PC-3 (cell line): Measurements from ENCODE around the gene ARHGEF37. TPM values are rescaled to one million over a fixed set of nuclear protein-coding genes. Genes with fewer than 3 reads are reported as not detected.

ENCODE experiments used
- ATAC-seq: fragments of 200-7000 bp; cut with Tn5 transposase; 2 replicates; pipeline ENCODE4 v1.9.1; 2020; ENCODE audit warnings: mild to moderate bottlenecking, moderate library complexity
- BruUV-seq: library from RNA; stranded (reverse); fragments of 400-500 nt; replicated peaks from 2 replicates; lab custom pipeline; 2021; lab: Mats Ljungman, UMichigan
- CTCF ChIA-PET: fragments of 300-600 bp; sonication (Branson Sonifier 250); formaldehyde crosslinking; loops from one replicate; lab custom pipeline; 2022; ENCODE audit warnings: antibody characterized with exemption; lab: Charles Lee
- POLR2A ChIA-PET: fragments of 300-600 bp; sonication (Branson Sonifier 250); formaldehyde crosslinking; loops from one replicate; lab custom pipeline; 2022; ENCODE audit warnings: antibody characterized with exemption; ENCODE audit not compliant: unreplicated experiment; lab: Charles Lee
- DNase-seq: peaks from one replicate; pipeline ENCODE4 v3.0.0-alpha.2; 2015
- H2AFZ ChIP-seq: fragments of 300-600 bp; sonication (generic); 2 replicates; pipeline ENCODE4 v1.6.0; 2016; ENCODE audit warnings: antibody characterized with exemption, low read length
- H3F3A ChIP-seq: fragments of 300-600 bp; sonication (generic); one replicate; pipeline ENCODE4 v1.6.0; 2017; ENCODE audit warnings: antibody characterized with exemption, low read length, control low read depth, mild to moderate bottlenecking; ENCODE audit not compliant: unreplicated experiment
- H3K27ac ChIP-seq: fragments of 300-600 bp; sonication (generic); 2 replicates; pipeline ENCODE4 v1.5.1; 2016; ENCODE audit warnings: mild to moderate bottlenecking, low read length
- H3K27me3 ChIP-seq: fragments of 300-600 bp; sonication (generic); 2 replicates; pipeline ENCODE4 v1.6.1; 2016; ENCODE audit warnings: low read length, mixed read lengths
- H3K36me3 ChIP-seq: fragments of 300-600 bp; sonication (generic); 2 replicates; pipeline ENCODE4 v1.6.1; 2016; ENCODE audit warnings: low read depth, mixed run types, low read length, mixed read lengths
- H3K4me1 ChIP-seq: fragments of 300-600 bp; sonication (generic); 2 replicates; pipeline ENCODE4 v1.5.1; 2016; ENCODE audit warnings: low read length; ENCODE audit not compliant: insufficient read depth
- H3K4me2 ChIP-seq: fragments of 300-600 bp; sonication (generic); 2 replicates; pipeline ENCODE4 v1.6.0; 2016; ENCODE audit warnings: low read length
- H3K4me3 ChIP-seq: fragments of 300-600 bp; sonication (generic); 2 replicates; pipeline ENCODE4 v1.5.1; 2016; ENCODE audit warnings: mild to moderate bottlenecking, low read length, mixed read lengths
- H3K79me2 ChIP-seq: fragments of 300-600 bp; sonication (generic); 2 replicates; pipeline ENCODE4 v1.6.1; 2017; ENCODE audit warnings: low read length, mixed read lengths
- H3K9ac ChIP-seq: fragments of 300-600 bp; sonication (generic); 2 replicates; pipeline ENCODE4 v1.6.0; 2016; ENCODE audit warnings: mild to moderate bottlenecking, low read length
- H3K9me2 ChIP-seq: fragments of 300-600 bp; sonication (generic); replicated peaks from 2 replicates; pipeline ENCODE4 v1.6.1; 2016; ENCODE audit warnings: mixed run types, low read length, mixed read lengths
- H3K9me3 ChIP-seq: fragments of 300-600 bp; sonication (generic); 2 replicates; pipeline ENCODE4 v1.6.1; 2016; ENCODE audit warnings: low read length, mixed read lengths
- H4K20me1 ChIP-seq: fragments of 300-600 bp; sonication (generic); 2 replicates; pipeline ENCODE4 v1.6.1; 2016; ENCODE audit warnings: low read length, mixed read lengths
- CTCF ChIP-seq: fragments of 300-600 bp; sonication (generic); conservative IDR thresholded peaks from 2 replicates; pipeline ENCODE4 v1.5.1; 2017; ENCODE audit warnings: antibody characterized with exemption, low read depth, mild to moderate bottlenecking, low read length
- EZH2 ChIP-seq: fragments of 300-600 bp; sonication (generic); IDR thresholded peaks from one replicate; pipeline ENCODE4 v1.6.1; 2017; ENCODE audit warnings: antibody characterized with exemption, mild to moderate bottlenecking, low read length; ENCODE audit not compliant: unreplicated experiment
- EZH2phosphoT487 ChIP-seq: fragments of 300-600 bp; sonication (generic); IDR thresholded peaks from 2 replicates; pipeline ENCODE4 v1.6.1; 2018; ENCODE audit warnings: mild to moderate bottlenecking, antibody characterized with exemption, low read length, borderline replicate concordance
- intact Hi-C: fragments of 100-400 bp; cut with micrococcal nuclease; formaldehyde crosslinking; loops from 2 replicates; pipeline ENCODE4 v1.9.0; 2023
- total RNA-seq: library from RNA; depleted of rRNA; stranded (reverse); fragments of >200 nt; gene quantifications from 2 replicates; pipeline ENCODE4 v1.2.3, GENCODE V29; 2014

Gene ARHGEF37
- total RNA-seq, 1 experiment from 2014 or later, result 6.5 TPM

DNA sequence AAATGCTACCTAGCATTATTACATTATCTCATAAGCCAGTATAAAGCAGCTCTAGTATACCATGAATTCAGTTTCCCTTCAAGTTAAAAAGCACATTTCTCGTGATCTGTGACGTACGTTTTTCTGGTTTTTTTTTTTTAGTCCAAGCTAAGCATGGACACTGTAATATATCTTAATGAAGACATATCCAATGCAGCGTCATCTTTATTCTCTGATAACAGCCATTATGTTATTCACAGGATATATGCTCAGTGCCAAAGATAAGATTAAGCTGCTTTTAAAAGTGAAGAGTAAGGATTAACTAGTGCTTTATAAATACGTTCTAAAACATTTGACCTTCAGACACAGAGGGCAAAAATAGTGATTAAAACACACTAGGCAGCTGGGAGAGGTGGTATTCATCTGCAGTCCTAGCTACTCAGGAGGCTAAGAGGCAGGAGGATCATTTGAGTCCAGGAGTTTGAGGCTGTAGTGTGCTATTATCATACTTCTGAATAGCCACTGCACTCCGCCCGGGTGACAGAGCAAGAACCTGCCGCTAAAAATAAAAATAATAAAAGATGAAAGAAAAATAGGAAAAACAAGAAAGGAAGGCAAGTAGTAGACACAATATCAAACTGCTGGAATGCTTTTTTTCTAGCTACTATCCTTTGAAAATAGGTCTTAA is 37.8 kb upstream of the ARHGEF37 start:
- Histone ChIP-seq H3K9me2 (no peaks in the 10 kb centered on the region), H3K9ac (no peak overlapping the region), H3K4me3 (no peak overlapping the region), H3K27me3 (no peaks in the 10 kb centered on the region), H3K4me2 (no peak overlapping the region), H3K4me1 (peaks cover 31% of the 10 kb centered on the region), H2AFZ (no peak overlapping the region), H4K20me1 (peaks cover 67% of the 10 kb centered on the region), H3K79me2 (peaks cover 97% of the 10 kb centered on the region), H3K9me3 (no peaks in the 10 kb centered on the region), H3K27ac (no peak overlapping the region), H3K36me3 (peaks cover 51% of the 10 kb centered on the region), H3F3A (peaks cover 7% of the 10 kb centered on the region)
- ATAC-seq (no peak), DNase-seq (no peak)
- no TSS peak for BruUV-seq
- TF ChIP-seq EZH2 (no peak), CTCF (no peak), EZH2phosphoT487 (no peak)
- POLR2A ChIA-PET, result no interaction called here
- intact Hi-C loops, result no loop called here
- CTCF ChIA-PET, result no interaction called here

- peaks cover 7% of the 10 kb centered on the region for H3F3A ChIP-seq
- H2AFZ ChIP-seq, result no peak overlapping the region
- H3K36me3 ChIP-seq, result peaks cover 55% of the 10 kb centered on the region
- no peak for TF ChIP-seq EZH2phosphoT487
- no peak for TF ChIP-seq EZH2
- TF ChIP-seq CTCF, result no peak
- H3K79me2 ChIP-seq, result peaks cover 97% of the 10 kb centered on the region
- intact Hi-C loops, result no loop called here
- no peaks in the 10 kb centered on the region for H3K9me2 ChIP-seq
- H3K9ac ChIP-seq, result no peak overlapping the region
- H3K9me3 ChIP-seq, result no peaks in the 10 kb centered on the region
- H3K27me3 ChIP-seq, result no peaks in the 10 kb centered on the region
- H4K20me1 ChIP-seq, result peaks cover 67% of the 10 kb centered on the region
- H3K27ac ChIP-seq, result no peak overlapping the region
- ChIA-PET POLR2A (no interaction called here), CTCF (no interaction called here)
- BruUV-seq, result no TSS peak
- H3K4me3 ChIP-seq, result no peak overlapping the region
- H3K4me1 ChIP-seq, result peaks cover 37% of the 10 kb centered on the region
- DNase-seq, result no peak
- no peak overlapping the region for H3K4me2 ChIP-seq
- ATAC-seq, result no peak
These were observed 37.3 kb upstream of the ARHGEF37 start for GRCh38 chr5:149544028-149544420.

GRCh38 chr5:149545327-149545726 is 36.0 kb upstream of the ARHGEF37 start:
- Histone ChIP-seq H3K9me3 (no peaks in the 10 kb centered on the region), H3K27ac (no peak overlapping the region), H3K9me2 (no peaks in the 10 kb centered on the region), H3K36me3 (peaks cover 61% of the 10 kb centered on the region), H2AFZ (no peak overlapping the region), H3K27me3 (no peaks in the 10 kb centered on the region), H3K4me3 (no peak overlapping the region), H3K4me1 (peaks cover 37% of the 10 kb centered on the region), H4K20me1 (peaks cover 66% of the 10 kb centered on the region), H3F3A (peaks cover 7% of the 10 kb centered on the region), H3K4me2 (no peak overlapping the region), H3K79me2 (peaks cover 97% of the 10 kb centered on the region), H3K9ac (no peak overlapping the region)
- no TSS peak for BruUV-seq
- intact Hi-C loops, result no loop called here
- ChIA-PET CTCF (interaction anchor here (1.2 kb wide), 1 partner anchor 48 kb away, joined by 3 read pairs; no protein-coding TSS in a partner anchor), POLR2A (interaction anchor here (0.6 kb wide), 1 partner anchor 59 kb away, joined by 3 read pairs; no protein-coding TSS in a partner anchor)
- DNase-seq (no peak), ATAC-seq (no peak)
- no peak for TF ChIP-seq CTCF
- TF ChIP-seq EZH2, result no peak
- TF ChIP-seq EZH2phosphoT487, result no peak
